Measurements from ENCODE around the gene SBNO2.
"Not testable (repeated sequence)": the region's sequence is repeated elsewhere in the genome, so short reads cannot be mapped to it uniquely, and the experiment has no call there.

The SBNO2 gene

DNA sequence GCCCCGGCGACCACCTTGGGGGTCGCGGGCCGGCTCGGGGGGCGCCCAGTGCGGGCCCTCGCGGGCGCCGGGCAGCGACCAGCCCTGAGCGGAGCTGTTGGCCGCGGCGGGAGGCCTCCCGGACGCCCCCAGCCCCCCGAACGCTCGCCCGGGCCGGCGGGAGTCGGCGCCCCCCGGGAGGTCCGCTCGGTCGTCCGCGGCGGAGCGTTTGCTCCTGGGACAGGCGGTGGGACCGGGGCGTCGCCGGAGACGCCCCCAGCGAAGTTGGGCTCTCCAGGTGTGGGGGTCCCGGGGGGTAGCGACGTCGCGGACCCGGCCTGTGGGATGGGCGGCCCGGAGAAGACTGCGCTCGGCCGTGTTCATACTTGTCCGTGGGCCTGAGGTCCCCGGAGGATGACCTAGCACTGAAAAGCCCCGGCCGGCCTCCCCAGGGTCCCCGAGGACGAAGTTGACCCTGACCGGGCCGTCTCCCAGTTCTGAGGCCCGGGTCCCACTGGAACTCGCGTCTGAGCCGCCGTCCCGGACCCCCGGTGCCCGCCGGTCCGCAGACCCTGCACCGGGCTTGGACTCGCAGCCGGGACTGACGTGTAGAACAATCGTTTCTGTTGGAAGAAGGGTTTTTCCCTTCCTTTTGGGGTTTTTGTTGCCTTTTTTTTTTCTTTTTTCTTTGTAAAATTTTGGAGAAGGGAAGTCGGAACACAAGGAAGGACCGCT lies 32.2 kb upstream of the SBNO2 start:
- no peak for DNase-seq

DNA sequence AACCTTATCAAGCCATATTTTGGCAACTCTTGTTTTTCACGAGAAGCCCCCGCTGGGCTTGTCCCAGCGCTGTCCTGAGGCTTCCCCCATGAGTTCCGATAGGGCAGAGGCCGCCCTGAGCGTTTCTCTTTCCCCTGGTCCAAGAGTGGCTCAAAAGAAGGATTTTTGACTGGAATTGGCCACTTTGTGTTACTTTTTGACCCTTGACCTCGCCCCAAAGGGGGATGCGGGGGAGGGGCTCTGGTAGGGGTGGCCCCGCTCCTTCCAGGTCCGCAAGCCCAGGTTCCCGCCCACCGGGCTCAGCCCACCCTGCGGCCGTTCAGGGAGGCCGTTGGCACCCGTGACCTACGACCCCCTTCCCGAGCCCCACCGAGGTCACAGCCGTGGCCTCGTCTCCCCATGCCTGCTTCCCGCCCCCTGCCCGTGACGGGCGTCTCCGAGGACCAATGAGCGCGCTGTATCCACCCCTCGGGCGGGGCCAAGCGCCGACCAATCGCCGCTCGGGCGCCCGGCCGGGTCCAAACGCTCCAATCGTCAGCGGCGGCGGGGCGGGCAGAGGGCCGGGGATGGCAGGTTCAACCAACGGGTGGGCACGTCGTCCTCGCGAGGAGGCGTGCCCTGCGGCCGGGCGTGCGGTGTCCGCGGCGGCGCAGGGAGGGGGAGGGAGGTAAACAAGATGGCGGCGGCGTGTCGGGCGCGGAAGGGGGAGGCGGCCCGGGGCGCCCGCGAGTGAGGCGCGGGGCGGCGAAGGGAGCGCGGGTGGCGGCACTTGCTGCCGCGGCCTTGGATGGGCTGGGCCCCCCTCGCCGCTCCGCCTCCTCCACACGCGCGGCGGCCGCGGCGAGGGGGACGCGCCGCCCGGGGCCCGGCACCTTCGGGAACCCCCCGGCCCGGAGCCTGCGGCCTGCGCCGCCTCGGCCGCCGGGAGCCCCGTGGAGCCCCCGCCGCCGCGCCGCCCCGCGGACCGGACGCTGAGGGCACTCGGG lies 31.3 kb upstream of the SBNO2 start, which contains the start of gene STK11:
TSS of gene STK11 (plus strand) at position 665 of the 986 bp plus-strand sequence. CDS start 1,136 bp downstream, outside the sequence.
- peak; percentile 97 for DNase-seq

DNA sequence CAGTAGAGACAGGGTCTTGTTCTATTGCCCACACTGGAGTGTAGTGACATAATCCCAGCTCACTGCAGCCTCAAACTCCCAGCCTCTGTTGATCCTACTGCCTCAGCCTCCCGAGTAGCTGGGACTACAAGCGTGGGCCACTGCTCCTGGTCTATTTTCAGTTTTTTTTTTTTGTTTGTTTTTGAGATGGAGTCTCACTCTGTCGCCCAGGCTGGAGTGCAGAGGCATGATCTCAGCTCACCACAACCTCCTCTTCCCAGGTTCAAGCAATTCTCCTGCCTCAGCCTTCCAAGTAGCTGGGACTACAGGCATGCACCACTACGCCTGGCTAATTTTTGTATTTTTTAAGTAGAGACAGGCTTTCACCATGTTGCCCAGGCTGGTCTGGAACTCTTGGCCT lies 26.5 kb upstream of the SBNO2 start:
- not testable (repeated sequence) for DNase-seq

DNA sequence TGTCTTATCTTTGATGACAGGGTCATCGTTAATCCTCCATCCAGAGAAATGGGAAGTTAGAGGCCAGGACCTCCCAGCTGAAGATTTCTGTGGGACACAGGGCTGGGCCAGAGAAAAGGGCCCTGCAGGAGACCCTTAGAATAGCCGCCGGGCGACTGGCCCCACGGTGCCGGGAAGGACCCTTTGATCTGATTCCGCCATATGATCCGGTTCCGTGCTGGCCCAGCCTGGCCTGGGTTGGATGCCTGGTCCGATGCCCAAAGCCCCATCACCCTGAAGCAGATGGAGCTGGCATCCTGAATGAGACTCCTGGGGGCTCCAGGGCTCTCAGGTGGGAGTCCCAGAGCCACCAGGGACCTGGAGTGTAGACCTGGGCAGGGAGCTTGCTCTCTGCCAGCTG lies 25.5 kb upstream of the SBNO2 start:
- no peak for DNase-seq

DNA sequence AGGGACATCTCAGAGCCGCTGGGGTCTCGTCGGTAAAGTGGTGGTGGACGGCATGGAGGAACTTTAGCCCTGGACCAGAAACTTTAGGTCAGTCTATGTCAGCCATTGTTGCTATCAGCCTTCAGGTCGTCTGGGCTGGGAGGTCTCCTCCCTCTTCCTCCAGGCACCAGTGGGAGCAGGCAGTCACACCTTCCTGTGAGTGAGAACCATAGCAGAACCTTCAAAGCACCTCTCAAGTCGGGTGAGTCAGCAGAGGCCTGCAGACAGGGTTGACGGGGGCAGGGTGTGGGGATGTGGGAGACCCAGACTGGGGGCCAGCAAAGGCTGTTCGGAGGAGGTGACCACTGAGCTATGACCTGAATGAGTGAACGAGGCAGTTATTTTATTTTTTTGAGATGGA lies 15.4 kb upstream of the SBNO2 start:
- DNase-seq: no peak

DNA sequence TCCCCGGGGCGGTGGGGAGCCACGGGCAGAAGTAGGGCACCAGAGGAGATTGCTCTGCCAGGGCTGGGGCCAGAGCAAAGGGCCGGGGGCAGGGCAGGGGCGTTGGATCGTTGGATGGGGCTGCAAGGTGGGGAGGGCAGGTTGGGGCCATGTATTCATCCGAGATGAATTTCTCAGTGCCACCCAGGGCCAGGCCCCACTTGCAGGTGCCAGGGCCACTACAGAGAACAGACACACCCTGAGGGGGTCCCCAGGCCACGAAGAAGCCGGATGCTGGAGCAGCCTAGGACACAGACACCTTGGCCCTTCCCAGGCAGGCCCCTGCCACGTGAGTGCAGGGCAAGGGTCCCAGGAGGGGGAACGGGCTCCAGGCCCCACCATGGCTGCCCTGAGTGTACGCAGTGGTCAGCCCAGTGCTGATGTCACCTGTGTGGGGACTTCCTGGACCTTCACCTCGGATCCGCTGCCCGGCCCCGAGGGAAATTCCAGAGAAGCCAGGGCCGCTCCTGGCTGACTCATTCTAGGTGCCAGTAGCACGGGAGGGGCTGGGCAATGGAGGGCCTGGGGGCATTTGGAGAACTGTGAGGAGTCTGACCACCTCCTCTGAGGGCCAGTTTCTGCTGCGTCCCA lies 9.6 kb upstream of the SBNO2 start:
- DNase-seq: no peak

DNA sequence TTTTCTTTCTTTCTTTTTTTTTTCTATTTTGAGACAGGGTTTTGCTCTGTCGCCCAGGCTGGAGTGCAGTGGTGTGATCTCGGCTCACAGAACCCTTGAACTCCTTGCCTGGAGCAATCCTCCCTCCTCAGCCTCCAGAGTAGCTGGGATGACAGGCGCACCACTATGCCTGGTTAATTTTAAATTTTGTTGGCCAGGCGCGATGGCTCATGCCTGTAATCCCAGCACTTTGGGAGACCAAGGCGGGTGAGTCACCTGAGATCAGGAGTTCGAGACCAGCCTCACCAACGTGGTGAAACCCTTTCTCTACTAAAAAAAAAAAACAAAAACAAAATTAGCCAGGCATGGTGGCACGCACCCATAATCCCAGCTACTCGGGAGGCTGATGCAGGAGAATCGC lies 8.7 kb upstream of the SBNO2 start:
- DNase-seq: no peak

DNA sequence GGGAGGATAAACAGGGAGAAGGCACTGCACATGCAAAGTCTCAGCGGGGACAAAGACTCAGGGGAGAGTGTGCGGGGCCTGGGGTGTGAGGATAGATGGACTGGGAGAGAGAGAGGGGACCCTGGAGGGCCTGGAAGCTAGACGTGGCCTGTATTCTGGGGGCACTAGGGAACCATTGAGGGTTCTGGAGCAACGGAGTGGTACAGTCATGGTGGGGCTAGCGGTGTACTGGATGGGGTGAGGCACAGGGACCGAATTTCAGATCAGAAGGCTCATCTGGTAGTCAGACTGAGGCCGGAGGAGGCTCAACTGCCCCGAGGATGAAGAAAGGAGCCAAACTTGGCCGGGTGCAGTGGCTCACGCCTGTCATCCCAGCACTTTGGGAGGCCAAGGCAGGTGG lies 8.0 kb upstream of the SBNO2 start:
- DNase-seq: no peak

DNA sequence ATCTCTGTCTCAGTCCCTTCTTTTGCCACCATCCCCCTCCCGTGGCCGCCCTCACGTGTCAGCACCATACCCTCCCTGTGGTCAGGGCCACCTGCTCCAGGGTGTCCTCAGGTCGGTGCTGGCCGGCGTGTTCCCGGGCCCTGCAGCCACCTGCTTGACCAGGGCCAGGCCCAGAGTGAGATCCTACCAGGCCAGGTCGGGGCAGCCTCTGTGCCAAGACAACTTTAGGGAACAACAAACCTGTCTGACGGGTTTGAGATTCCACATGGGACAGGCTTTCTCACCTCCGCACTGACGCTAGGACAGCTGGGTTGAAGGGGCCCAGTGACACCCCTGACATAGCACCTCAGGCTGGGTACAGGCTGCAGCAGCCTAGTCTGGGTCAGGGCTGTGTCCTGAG lies 7.5 kb upstream of the SBNO2 start:
- no peak for DNase-seq

DNA sequence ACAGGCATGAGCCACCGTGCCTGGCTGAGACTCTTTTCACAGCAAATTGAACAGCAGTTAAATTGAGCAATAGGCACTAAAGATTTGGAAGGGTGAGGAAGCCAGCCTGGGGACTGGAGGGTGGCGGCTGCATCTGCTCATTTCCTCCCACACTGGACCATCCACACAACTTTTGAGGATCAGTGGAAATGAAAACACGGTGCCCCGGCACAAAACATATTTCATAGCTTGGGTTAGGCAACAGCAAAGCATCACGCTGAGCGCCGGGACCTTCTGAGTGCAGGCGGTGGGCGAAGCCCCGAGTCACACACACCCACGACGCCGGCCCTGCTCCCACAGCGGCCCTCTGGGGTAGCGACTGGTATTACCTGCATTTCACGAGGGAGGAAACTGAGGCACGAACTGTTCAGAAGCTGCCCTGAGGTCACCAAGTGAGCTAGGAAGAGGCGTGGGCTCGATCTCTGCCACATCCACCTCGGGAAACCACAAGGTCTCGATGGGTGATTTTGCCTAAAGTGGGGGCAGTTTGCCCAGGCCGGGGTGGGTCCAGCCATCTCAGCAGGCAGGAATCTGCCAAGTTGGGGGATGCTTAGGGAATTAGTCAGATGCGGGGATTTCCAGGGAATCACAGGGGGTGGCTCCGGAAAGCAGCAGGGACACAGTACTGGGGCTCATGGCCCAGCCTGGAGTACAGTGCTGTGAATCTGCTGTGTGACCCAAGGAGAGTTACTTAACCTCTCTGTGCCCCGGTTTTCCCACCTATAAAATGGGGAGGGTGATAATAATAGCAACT lies 3.5 kb upstream of the SBNO2 start:
- no peak for DNase-seq

DNA sequence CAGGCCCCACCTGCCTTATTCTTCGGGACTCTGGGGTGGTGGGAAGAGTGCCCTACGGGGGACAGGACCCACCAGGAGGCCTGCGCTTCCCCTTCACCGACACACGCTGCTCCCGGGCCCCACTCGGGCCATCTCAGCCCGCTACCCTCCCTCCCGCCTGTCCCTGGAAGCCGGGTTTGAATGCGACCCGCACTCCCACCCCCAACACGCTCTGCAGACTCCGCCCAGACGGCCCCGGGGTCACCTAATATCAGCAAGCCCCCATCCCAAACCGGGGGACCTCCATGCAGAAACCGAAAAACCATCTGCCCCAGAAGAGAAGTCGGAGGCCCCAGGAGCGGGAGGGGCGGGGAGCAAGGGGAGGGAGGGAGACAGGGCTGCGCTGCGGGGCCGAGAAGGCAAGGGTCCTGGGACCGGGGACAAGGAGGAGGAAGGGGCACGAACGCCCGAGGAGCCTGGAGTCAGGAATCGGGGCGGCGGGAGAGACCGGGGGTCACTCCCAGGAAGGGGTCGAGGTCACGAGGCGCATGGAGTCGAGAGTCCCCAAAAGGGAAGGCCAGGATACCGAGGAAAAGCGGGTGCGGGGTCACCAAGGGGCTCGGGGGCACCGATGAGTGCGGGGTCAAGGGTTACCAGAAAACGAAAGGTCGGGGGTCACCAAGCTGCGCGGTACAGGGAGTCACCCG lies 766 bp downstream of the SBNO2 start:
- no peak for DNase-seq

DNA sequence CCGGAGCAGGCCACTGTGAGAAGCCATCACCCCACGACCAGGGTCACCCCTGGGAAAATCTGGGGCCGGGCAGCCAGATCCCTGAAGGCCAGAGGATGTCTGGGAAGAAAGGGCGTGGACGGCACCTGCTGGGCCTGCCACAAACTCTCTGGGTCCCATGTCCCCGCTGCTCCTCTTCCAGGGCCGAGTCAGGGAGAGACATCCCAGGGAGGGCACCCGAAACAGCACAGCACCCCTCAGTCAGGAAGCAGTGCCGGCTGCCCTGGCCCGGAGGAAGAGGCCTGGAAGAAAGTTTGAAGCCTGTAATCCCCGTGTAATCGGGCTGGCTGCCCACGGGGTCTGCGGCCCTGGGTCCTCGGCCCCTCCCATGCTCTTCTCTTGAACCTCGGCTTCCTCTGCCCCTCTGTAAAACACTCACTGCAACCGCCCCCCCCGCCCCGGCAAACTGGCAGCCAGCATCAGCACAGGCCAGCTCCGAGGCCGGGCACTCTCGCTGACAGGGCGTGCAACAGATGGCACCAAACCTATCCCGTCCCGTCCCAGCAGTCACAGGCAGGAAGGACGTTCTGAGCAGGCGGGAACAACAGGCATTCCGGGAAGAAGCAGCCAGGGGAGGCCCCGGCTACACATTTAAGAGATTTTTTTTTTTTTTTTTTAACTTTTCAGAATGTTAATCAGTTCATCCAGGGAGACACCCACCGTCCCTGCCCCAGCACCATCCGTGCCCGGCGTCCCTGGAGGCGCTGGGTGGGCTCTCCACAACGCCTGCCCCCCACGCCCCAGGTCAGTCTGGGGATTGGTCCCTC lies 1.5 kb downstream of the SBNO2 start:
- no peak for DNase-seq

DNA sequence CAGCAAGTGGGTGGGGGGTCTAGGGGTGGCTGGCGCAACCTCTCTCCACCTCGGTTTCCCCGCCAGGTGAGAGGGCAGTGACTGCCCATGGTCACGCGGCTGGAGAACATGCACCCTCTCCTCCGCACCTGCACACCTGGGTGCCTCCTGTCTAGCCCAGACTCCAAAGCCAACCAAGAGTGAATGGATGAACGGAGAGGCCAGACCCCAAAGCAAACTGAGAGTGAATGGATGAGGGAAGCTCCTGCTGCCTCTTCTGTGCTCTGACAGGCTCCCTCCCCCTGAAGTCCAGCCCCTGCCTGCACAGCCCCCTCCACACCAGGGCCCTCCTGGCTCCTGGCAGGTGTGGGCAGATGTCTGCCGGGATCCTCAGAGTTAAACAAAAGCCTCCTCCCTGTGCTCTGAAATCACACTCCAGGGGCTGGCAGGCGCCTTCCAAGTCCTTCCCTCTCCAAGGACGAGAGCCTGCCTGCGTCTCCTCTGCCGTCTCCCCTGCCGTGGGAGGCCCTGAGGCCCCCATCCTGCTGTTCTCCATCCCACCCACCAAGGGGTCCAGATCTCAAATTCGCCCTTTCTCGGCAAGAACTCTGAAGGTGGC lies 2.2 kb downstream of the SBNO2 start:
- DNase-seq: no peak

DNA sequence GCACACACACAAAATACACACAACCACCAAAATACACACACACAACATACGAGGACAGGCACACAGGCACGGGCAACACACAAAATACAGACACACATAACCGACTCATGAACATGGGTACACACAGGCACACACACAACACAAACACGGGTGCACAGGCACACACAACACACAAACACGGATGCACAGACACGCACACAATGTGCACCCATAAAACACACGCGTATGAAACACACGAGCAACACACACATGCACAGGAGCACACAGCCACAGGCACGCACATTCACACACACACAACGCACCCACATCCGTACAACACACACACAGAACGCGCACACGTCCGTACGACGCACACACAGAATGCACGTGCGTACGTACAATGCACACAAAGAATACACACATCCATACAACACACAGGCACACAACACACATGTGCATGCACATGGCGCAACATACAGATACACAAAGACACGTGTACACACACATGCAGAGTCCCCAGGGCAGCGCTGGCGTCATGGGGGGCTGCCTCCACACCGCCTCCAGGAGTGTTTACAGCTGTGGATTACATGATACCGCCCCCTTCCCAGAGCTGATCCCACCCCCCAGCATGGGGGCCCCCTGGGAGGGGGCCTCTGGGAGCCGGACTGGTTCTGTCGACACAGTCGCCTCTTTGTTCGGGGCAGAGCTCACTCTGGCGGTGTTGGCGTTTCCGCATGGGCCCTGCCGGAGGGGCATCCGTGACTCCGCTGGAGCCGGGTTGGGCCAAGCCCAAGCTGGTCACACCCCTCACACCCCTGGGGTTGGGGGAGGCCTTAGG lies 2.9 kb downstream of the SBNO2 start:
- no peak for DNase-seq

DNA sequence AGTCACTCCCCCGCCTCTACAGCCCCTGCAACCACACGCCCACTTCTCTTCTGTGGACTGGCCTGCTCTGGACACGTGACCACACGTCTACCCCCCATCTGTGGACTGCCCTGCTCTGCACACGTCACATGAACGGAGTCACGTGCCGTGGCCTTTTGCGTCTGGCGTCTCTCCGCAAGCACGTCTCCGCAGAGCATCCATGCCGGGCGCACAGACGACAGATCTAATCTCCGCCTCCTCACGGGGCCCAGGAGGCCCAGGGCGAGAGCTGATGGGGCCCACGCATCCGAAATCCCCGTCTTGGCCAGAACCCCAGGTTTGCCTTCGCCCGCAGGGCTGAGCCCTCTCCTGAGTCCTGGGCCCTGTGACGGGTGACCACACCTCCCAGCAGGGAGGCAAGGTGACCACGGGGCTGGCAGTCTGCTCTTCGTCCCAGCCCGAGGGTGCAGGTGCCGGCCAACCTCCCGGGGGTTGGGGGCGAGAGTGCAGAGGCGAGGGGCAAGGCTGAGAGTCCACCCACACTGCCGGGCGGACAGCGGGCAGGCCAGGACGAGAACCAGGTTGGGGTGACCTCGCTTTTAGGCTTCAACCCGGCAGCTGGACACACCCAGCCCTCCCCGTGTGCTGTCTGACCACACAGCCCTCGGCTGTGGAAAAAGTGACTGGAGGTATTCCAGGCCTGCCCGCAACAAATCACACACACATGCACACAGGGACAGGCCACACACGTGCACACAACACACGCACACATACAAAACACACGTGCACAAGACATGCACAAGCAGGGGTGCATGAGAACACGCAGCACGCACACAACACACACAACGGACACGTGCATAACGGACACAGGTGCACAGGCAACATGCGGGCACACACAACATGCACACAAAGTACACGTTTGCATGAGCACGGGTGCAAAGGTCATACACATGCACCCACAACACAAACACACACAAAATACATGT lies 3.9 kb downstream of the SBNO2 start:
- no peak for DNase-seq

DNA sequence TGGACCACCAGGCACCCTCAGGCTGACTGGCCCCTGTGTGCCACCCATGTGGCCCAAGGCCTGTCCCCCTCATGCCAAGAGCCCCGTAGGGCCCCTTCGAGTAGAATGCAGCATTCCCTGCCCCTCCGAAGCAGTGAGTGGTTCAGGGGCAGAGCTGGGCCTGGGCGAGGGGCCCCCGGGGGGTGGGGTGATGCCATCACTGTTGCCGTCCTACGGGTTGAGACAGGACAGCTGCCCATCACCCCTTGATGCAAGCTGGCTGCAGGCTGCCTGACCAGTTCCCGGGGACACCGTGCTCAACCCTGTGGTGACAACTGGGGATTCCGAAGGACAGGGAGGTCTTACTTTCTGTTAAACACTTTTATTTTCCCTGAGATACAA lies 4.7 kb downstream of the SBNO2 start:
- no peak for DNase-seq

DNA sequence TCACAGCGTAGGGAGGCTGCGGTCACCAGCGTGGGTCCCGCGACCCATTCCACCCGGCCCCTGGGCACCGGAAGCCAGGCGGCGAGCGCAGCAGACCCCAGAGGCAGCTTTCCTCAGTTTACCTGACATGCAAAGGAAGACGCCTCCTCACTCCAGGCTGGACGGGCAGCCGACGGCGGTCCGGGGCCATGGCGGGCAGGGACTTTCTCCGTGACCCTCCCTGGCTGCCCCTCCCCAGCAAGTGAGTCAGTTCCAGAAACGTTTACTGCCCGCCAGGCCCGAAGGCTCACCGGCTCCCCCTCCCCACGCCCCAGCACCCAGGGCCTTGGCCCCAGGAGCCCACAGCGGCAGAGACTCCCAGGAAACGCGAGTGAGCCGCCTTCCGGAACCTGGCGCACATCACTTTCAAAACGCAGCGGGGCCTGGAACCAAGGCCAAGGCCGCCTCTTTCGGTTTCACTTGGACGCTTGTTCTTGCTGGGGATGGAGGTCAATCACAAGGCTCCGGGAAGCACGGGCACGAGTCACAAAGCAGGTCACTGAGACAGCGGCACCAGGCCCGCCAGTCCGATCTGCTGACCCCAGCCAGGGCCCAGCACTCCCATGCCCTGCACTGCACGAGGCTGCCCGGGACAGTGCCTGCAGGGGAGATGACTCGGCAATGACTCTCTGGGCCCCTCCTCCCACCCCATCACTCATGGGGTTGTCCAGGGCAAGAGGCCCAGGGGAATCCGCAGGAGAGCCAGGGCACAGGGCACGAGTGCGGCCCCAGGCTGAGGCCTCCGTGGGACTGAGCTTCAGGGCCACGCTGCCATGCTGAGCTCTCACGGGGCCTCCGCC lies 5.3 kb downstream of the SBNO2 start:
- DNase-seq: no peak
